Measurements from ENCODE around the gene ELMO3.

The ELMO3 gene

DNA sequence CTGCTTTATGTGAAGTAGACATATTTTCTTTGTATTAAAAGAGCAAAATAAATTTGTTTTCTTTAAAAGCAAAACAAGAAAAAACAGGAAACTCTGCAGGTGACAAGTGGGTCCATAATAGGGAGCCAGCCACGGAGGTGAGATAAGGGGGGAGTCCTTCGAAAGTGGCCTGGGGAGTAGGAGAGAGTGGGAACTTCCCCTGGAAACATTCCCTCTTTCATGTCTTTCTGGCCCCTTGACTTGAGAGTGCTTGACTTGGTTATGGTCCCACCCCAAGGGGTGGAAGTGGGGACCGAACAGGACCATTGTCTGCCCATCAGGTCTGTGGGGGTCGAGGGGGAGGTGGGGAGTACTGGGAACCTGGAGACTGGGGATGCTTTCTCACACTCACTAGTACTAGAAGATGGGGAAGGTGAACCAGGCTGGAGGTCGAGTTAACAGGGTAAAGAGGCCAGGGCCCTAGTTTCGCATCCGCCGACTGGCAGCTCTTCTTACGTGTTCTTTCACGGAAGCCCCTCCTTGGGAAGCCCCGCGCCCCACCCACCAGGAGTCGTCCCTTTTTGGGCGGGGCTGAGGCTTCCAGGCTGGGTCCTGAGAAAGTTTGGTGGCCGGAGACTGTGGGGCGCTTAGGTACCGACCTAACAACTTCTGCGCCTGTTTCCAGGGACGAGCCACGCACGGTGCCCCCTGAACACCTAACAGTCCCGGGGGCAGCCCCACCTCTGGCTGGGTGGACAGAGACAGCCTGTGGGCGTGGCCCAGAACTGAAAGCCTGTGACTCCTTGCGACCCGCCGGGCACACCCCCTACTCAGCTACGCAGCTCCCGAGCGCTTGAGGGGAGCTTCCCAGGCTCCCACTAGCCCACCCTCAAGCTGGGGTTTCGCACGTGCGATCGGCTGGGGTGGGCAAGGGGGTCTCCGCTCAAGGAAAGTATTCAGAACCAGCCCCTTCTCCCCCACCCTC, 40.0 kb upstream of the ELMO3 start:
- peak overlapping the region; percentile 95 for H3K4me3 ChIP-seq (ENCODE audit: low read depth, low read length)
- TF ChIP-seq, protein P1, sequence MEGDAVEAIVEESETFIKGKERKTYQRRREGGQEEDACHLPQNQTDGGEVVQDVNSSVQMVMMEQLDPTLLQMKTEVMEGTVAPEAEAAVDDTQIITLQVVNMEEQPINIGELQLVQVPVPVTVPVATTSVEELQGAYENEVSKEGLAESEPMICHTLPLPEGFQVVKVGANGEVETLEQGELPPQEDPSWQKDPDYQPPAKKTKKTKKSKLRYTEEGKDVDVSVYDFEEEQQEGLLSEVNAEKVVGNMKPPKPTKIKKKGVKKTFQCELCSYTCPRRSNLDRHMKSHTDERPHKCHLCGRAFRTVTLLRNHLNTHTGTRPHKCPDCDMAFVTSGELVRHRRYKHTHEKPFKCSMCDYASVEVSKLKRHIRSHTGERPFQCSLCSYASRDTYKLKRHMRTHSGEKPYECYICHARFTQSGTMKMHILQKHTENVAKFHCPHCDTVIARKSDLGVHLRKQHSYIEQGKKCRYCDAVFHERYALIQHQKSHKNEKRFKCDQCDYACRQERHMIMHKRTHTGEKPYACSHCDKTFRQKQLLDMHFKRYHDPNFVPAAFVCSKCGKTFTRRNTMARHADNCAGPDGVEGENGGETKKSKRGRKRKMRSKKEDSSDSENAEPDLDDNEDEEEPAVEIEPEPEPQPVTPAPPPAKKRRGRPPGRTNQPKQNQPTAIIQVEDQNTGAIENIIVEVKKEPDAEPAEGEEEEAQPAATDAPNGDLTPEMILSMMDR (conservative IDR thresholded peaks at IDR 0.05; ENCODE audit: low read depth, low read length): no peak

DNA sequence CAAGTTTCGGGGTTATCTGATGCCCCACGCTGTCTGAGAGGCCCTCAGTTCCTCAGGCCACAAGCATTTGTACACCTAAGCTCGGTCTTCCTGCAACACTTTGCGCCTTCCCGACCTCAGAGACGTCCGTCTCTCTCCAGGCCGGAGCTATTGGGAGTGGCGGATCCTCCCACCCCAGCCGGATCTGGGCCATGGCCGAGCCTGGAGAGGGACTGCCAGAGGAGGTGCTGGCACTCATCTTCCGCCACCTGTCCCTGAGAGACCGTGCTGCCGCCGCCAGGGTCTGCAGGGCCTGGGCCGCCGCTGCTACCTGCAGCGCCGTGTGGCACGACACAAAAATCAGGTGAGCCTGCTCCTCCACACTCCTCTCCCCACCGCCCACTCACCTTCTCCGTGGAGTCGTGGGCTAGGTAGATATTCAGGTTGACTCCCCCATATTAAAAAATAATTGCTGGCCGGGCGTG, 37.3 kb upstream of the ELMO3 start:
- no peak for DNase-seq (ENCODE audit: low read depth)
- H3K4me3 ChIP-seq (ENCODE audit: low read depth, low read length): peak overlapping the region; percentile 26
- TF ChIP-seq, protein P1 (conservative IDR thresholded peaks at IDR 0.05; ENCODE audit: low read depth, low read length): no peak

More for the DNA sequence above, 40.0 kb upstream of the ELMO3 start:
- DNase-seq (ENCODE audit: low read depth): no peak

DNA sequence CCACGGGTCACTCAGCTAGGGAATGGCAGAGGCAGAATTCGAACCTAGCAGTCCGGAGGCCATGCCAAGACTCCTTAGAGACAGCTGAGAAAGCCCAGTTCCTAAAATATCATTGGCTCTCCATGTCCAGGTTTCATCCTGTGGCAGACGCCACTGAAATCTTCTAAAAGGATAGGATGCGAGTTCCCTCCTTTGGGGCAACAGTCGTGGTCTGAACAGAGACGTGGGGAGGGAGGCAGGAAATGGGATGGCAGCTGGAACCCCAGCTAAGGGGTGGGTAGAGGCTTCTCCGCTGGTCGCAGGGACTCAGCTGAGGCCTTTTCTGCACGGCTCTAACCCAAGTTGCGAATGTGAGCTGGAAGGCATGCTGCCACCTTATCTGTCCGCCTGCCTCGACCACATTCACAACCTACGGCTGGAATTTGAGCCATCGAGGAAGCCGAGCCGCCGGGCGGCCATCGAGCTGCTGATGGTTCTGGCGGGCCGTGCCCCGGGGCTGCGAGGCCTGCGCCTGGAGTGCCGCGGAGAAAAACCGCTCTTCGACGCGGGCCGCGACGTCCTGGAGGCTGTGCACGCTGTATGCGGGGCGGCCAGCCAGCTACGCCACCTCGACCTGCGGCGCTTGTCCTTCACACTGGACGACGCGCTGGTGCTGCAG, 36.3 kb upstream of the ELMO3 start:
- TF ChIP-seq, protein P1 (conservative IDR thresholded peaks at IDR 0.05; ENCODE audit: low read depth, low read length): no peak
- peak; percentile 72 for DNase-seq (ENCODE audit: low read depth)
- peak overlapping the region; percentile 32 for H3K4me3 ChIP-seq (ENCODE audit: low read depth, low read length)

DNA sequence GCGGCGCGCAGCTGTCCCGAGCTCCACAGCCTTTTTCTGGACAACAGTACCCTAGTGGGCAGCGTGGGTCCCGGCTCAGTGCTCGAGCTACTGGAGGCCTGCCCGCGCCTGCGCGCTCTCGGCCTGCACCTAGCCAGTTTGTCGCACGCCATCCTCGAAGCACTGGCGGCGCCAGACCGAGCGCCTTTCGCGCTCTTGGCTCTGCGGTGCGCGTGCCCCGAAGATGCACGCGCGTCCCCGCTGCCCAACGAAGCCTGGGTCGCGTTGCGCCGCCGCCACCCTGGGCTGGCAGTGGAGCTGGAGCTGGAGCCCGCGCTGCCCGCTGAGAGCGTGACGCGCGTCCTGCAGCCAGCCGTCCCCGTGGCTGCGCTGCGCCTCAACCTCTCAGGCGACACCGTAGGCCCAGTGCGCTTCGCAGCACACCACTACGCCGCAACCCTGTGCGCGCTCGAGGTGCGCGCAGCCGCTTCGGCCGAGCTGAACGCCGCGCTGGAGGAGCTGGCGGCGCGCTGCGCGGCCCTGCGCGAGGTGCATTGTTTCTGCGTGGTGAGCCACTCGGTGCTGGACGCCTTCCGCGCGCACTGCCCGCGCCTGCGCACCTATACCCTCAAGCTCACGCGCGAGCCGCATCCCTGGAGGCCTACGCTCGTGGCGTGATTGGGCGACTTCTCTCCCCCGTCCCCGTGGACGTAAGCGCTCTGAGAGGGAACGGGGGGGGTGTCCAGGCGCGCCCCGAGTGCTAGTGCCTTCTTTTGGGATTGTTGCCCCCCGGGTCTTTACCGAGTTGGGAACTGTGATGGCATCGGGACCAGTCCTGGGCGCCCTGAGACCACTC, 35.5 kb upstream of the ELMO3 start:
- DNase-seq (ENCODE audit: low read depth): peak; percentile 54
- peak overlapping the region; percentile 32 for H3K4me3 ChIP-seq (ENCODE audit: low read depth, low read length)
- TF ChIP-seq, protein P1 (conservative IDR thresholded peaks at IDR 0.05; ENCODE audit: low read depth, low read length): no peak

DNA sequence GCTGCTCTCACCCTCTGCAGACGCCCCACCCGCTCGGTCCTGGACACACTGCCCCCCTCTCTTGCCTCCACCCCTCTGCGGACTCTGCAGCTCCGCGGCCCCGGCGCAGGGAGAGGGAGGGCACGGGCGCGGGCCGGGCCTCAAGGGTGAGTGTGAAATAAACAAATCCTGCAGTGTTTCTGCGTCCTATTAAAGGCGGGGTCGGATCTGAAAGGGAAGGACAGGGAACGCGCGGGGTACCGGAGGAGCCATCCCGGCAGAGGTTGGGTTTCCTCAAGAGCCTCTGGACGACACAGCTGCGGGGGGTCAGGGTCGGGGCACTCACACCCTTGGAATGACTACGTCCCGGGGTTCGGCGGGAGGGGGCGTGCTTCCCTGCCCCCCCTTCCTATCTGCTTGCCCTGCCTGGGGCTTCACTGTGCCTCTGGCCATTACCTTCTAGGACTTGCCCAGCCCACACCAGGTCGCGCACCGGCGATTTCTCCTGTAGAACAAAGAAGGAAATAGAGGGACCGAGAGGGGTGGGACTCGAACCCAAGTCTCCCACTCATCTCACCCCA, 34.9 kb upstream of the ELMO3 start:
- TF ChIP-seq, protein P1 (conservative IDR thresholded peaks at IDR 0.05; ENCODE audit: low read depth, low read length): no peak
- H3K4me3 ChIP-seq (ENCODE audit: low read depth, low read length): peak overlapping the region; percentile 32
- no peak for DNase-seq (ENCODE audit: low read depth)

DNA sequence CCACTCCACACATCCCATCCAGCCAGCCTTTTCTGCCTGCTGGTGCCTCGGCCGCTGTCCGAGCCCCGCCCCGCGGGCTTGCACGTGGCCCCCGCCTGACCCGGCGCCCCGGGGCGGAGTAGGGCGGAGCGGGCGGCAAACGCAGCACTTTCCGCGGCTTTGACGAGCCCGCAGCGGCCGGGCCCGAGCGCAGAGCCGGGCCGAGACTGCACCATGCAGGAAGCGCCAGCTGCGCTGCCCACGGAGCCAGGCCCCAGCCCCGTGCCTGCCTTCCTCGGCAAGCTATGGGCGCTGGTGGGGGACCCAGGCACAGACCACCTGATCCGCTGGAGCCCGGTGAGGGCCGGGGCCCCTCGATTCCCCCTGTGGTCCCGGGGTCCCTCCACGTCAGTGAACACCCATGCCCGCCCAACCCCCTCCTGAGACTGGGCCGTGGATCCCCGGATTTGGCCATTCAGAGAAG, 34.3 kb upstream of the ELMO3 start, which contains the start of gene HSF4:
Gene HSF4, plus strand, starts transcription at position 147 of the 463 bp plus-strand sequence. Its CDS starts 67 bp downstream, at position 214.
- peak within 1 kb of the TSS; percentile 32 for H3K4me3 ChIP-seq (ENCODE audit: low read depth, low read length)
- TF ChIP-seq, protein P1 (conservative IDR thresholded peaks at IDR 0.05; ENCODE audit: low read depth, low read length): no peak
- no peak for DNase-seq (ENCODE audit: low read depth)
